GM12892 (cell line): Measurements from ENCODE around the gene DDX17.

ENCODE experiments used
- POLR2A ChIP-seq: IDR thresholded peaks from 2 replicates; pipeline ENCODE4 v1.6.1; 2011; ENCODE audit warnings: low read depth, low read length, control low read depth
- TAF1 ChIP-seq: IDR thresholded peaks from 2 replicates; pipeline ENCODE4 v1.6.1; 2011; ENCODE audit warnings: low read depth, mild to moderate bottlenecking, control low read depth, low read length, borderline replicate concordance

DNA sequence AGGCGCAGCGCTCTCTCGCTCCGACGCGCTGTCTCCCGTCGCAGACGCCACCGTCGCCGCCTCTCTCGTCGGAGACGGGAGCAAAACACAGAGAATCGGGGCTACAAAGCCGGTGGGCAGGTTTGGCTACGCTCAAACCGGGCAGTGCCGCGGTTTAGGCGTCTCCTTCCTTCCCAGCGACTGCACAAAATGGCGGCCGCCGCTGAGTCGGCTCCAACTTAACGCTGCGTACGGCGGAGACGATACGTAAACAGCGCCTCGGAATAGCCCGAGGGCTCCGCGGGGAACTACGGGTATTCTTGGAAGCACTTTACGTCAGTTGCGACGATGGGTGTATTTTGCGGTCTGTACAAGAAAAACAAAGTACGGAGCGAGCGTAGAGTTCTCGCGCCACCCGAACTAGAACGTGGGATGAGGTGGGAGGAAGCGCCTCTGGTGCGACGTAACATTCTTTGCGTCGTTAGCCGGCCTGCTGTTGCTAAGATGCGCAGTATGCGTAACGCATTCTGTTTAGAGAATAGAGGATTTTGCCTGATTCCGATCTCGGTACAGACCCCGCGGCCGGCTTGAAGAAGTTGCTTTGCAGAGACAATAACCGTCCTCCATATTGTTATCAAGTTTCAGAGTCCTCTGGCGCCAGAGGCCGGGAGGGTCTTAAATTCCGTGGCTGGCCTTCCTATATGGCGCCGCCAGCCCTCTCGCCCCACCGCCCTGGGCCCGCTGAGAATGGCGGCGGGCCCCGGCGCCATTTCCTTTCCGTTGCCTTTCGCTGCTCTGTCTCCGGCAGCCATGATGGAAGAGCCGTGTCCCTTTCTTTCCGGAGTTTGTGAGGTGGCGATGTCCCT, at the start of gene DDX17:
- TF ChIP-seq TAF1 (peak; percentile 82), POLR2A (peak; percentile 66)
